Neural crest cell (in vitro differentiated cells): Measurements from ENCODE around the gene ADRB2. TPM values are rescaled to one million over a fixed set of nuclear protein-coding genes. Genes with fewer than 3 reads are reported as not detected.
"Not testable (repeated sequence)": the region's sequence is repeated elsewhere in the genome, so short reads cannot be mapped to it uniquely, and the experiment has no call there.

Experiments
- DNase-seq: peaks from one replicate; pipeline ENCODE4 v3.0.0; 2021; ENCODE audit warnings: low read depth, mixed read lengths, low spot score
- H3K27ac Mint-ChIP-seq: one replicate; pipeline ENCODE4 v1.8.0; 2021; ENCODE audit warnings: mild to moderate bottlenecking, mixed read lengths; ENCODE audit not compliant: unreplicated experiment
- H3K27me3 Mint-ChIP-seq: 2 replicates; pipeline ENCODE4 v1.8.0; 2021; ENCODE audit warnings: low read depth, mild to moderate bottlenecking, mixed read lengths
- H3K36me3 Mint-ChIP-seq: 2 replicates; pipeline ENCODE4 v1.8.0; 2021; ENCODE audit warnings: low read depth, mild to moderate bottlenecking, mixed read lengths
- H3K4me1 Mint-ChIP-seq: 2 replicates; pipeline ENCODE4 v1.8.0; 2021; ENCODE audit warnings: mixed read lengths
- H3K4me3 Mint-ChIP-seq: one replicate; pipeline ENCODE4 v1.8.0; 2021; ENCODE audit warnings: mild to moderate bottlenecking, mixed read lengths
- H3K9me3 Mint-ChIP-seq: 2 replicates; pipeline ENCODE4 v1.8.0; 2021; ENCODE audit warnings: mixed read lengths
- CTCF ChIP-seq: fragments of 200-600 bp; sonication (generic); conservative IDR thresholded peaks from 2 replicates; pipeline ENCODE4 v1.5.0; 2021; ENCODE audit warnings: antibody characterized with exemption, mild to moderate bottlenecking
- total RNA-seq: library from RNA; stranded (reverse); gene quantifications from 2 replicates; pipeline ENCODE4 v1.2.1, GENCODE V29; 2021

The ADRB2 gene
- total RNA-seq, 1 donor from 2014 or later: 0.16 TPM

- DNase-seq: no peak
- H3K36me3 Mint-ChIP-seq: no peaks in the 10 kb centered on the region
- H3K4me1 Mint-ChIP-seq: no peaks in the 10 kb centered on the region
- H3K27me3 Mint-ChIP-seq: no peaks in the 10 kb centered on the region
- no peak overlapping the region for H3K4me3 Mint-ChIP-seq
- TF ChIP-seq CTCF: no peak
- H3K9me3 Mint-ChIP-seq: no peaks in the 10 kb centered on the region
- no peak overlapping the region for H3K27ac Mint-ChIP-seq
Measured at GRCh38 chr5:148875205-148875875, 48.9 kb downstream of the ADRB2 start.

GRCh38 chr5:148877436-148877835 lies 51.0 kb downstream of the ADRB2 start:
- H3K27me3 Mint-ChIP-seq, DNase-seq, H3K36me3 Mint-ChIP-seq, H3K9me3 Mint-ChIP-seq, H3K4me1 Mint-ChIP-seq, H3K27ac Mint-ChIP-seq, H3K4me3 Mint-ChIP-seq: not testable (repeated sequence)

Other genes starting within 250 kb of the ADRB2 start
- gene HTR4, start 172.1 kb upstream of the ADRB2 start, total RNA-seq: not detected in 2 replicates
- 8.5 and 9.3 TPM in 2 replicates for gene SH3TC2, start 236.5 kb downstream of the ADRB2 start, total RNA-seq